WI38 (cell line): ENCODE results near the gene RGS10.

ENCODE experiments used
- H3K4me3 ChIP-seq: 2 replicates; pipeline ENCODE4 v1.5.1; 2011; ENCODE audit warnings: low read depth, mild to moderate bottlenecking, control low read depth, low read length
- CTCF ChIP-seq: IDR thresholded peaks from 2 replicates; pipeline ENCODE4 v1.5.1; 2012; ENCODE audit warnings: low read depth, mild to moderate bottlenecking, control low read depth, low read length

The RGS10 gene

GRCh38 chr10:119526621-119527592 lies 15.6 kb downstream of the RGS10 start:
- no peak for TF ChIP-seq CTCF

GRCh38 chr10:119526149-119526548 lies 16.4 kb downstream of the RGS10 start:
- no peak overlapping the region for H3K4me3 ChIP-seq
- TF ChIP-seq CTCF: no peak

More at GRCh38 chr10:119526621-119527592, 15.6 kb downstream of the RGS10 start:
- H3K4me3 ChIP-seq: no peak overlapping the region

- H3K4me3 ChIP-seq: no peak overlapping the region
- TF ChIP-seq CTCF: no peak
Measured at GRCh38 chr10:119525116-119525515, 17.4 kb downstream of the RGS10 start.

- no peak for TF ChIP-seq CTCF
- H3K4me3 ChIP-seq: no peak overlapping the region
Measured at GRCh38 chr10:119524720-119525070, 17.8 kb downstream of the RGS10 start.

GRCh38 chr10:119523895-119524719 lies 18.4 kb downstream of the RGS10 start:
- no peak overlapping the region for H3K4me3 ChIP-seq
- no peak for TF ChIP-seq CTCF

GRCh38 chr10:119522747-119523426 lies 19.6 kb downstream of the RGS10 start:
- TF ChIP-seq CTCF: no peak
- H3K4me3 ChIP-seq: no peak overlapping the region
